Ovary (tissue), 9 donors: ENCODE data around the gene CCT6A. TPM values are rescaled to one million over a fixed set of nuclear protein-coding genes. Genes with fewer than 3 reads are reported as not detected.
"Not testable (repeated sequence)": the region's sequence is repeated elsewhere in the genome, so short reads cannot be mapped to it uniquely, and the experiment has no call there.

Experiments
- DNase-seq, 5 donors: peaks; one replicate each; pipeline ENCODE4 v3.0.0-alpha.2; 2019 to 2020
- H3K27ac ChIP-seq, 2 donors: fragments of 200-600 bp; one replicate each; pipeline versions ENCODE4 v1.5.1 to v1.8.0; 2019 to 2022
- H3K27me3 ChIP-seq: fragments of 200-600 bp; one replicate; pipeline ENCODE4 v1.8.0; 2022
- H3K36me3 ChIP-seq: fragments of 200-600 bp; sonication (generic); one replicate; pipeline ENCODE4 v1.5.1; 2019
- H3K4me1 ChIP-seq: one replicate; pipeline ENCODE4 v1.8.1; 2013; ENCODE audit warnings: mild to moderate bottlenecking, moderate library complexity; ENCODE audit not compliant: insufficient read depth
- H3K4me3 ChIP-seq: fragments of 200-600 bp; sonication (generic); one replicate; pipeline ENCODE4 v1.5.1; 2017
- H3K9me3 ChIP-seq, 2 donors: fragments of 200-600 bp in 1 of 2; sonication (generic) in 1 of 2; one replicate each; pipeline versions ENCODE4 v1.5.1 to v1.8.1; 2013 to 2019; ENCODE audit warnings: mild to moderate bottlenecking in 1 of 2, moderate library complexity in 1 of 2
- CTCF ChIP-seq, 3 donors: fragments of 450-650 bp in 2 of 3; fragments of 200-600 bp in 1 of 3; IDR thresholded peaks; one replicate each; pipeline versions ENCODE4 v1.5.1 to v1.8.0; 2016 to 2022; ENCODE audit warnings: antibody characterized with exemption in 3 of 3, mild to moderate bottlenecking in 1 of 3
- EP300 ChIP-seq: sonication (generic); formaldehyde crosslinking; IDR thresholded peaks from one replicate; pipeline ENCODE4 v1.6.1; 2017; ENCODE audit warnings: antibody characterized with exemption
- POLR2A ChIP-seq: fragments of 450-650 bp; IDR thresholded peaks from one replicate; pipeline ENCODE4 v1.6.1; 2017; ENCODE audit warnings: antibody characterized with exemption, mild to moderate bottlenecking, moderate library complexity
- WGBS, 3 donors: extraction: QIAGEN DNeasy Blood & Tissue Kit in 1 of 3; methylation state at CpG; one replicate each; pipeline versions ENCODE4 v1.1.5 to v1.1.7; 2013 to 2017; 5-methylcytosine and 5-hydroxymethylcytosine counted together
- intact Hi-C, 4 donors: fragments of 100-400 bp; cut with DNase I; formaldehyde crosslinking; loops; one replicate each; pipeline versions ENCODE4 v1.11.0 to v1.15.1; 2022 to 2023
- polyA plus RNA-seq, 2 donors: library from polyadenylated mRNA; stranded (reverse); fragments of 200-250 nt in 1 of 2; fragments of 350-450 nt in 1 of 2; fragmentation: Illumina TruSeq in 1 of 2; extraction: RNeasy Lipid Tissue Mini Kit (QIAGEN cat#74804) in 1 of 2; gene quantifications; one replicate each; pipeline ENCODE4 v1.2.3, GENCODE V29; 2013 to 2014
- total RNA-seq, 7 donors: library from RNA; depleted of rRNA in 2 of 7; stranded (reverse); fragments of >200 nt in 2 of 7; fragmentation: NEBNext Ultra II Directional in 3 of 7; extraction: Animal tissue kit (Norgen Biotek cat#: 25700) in 3 of 7; gene quantifications; one replicate each; pipeline versions ENCODE4 v1.1.0 to v1.2.4, GENCODE V29; 2016 to 2023
- donor health status: DM: no; HTN: no; CAD: no; lungs with moderate emphysema.
- donor health status: DM: no; HTN: no; CAD: no.
- donor health status: Bipolar disorder and iron deficiency.
- donor health status: DM: yes; HTN: yes; CAD: no.
- donor health status: DM: no; HTN: no; CAD: no.
- donor health status: DM: yes; HTN: yes; CAD: no.

The CCT6A gene
- total and polyA plus RNA-seq, 9 donors = 50.2 to 112 (median 78.3) TPM

DNA sequence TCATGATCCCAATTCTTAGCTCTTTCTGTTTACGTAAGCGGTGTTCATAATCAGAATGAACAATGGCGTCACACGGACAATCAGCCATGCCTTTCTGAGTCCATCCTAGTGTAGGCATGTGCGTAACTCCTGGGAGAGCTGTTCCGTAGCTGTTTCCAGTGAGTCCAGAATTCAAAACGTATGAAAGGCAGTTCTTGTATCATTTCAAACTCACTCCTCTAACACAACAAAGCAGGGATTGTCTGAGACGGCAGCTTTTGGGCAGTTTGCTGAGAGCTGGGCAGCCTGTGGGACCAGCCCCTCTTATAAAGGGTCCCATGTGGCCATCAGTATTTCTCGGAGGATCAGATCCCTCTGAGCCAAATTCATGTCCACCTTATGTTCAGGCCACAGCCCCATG is 43.7 kb upstream of the CCT6A start:
- no peaks in the 10 kb centered on the region for H3K36me3 ChIP-seq
- intact Hi-C loops = loop anchor here in 2 of 4 donors (10.0 kb wide), 1 partner anchor 67 kb away; no protein-coding TSS in a partner anchor
- WGBS, 3 donors = 89 to 90% (median 89%) methylated on average over 9 of the region's 9 CpGs

GRCh38 chr7:56009695-56010094 is 41.9 kb upstream of the CCT6A start:
- DNase-seq = no peak
- intact Hi-C loops = loop anchor here in 2 of 4 donors (10.0 kb wide), 1 partner anchor 65 kb away; no protein-coding TSS in a partner anchor
- Histone ChIP-seq H3K36me3 (no peaks in the 10 kb centered on the region), H3K4me3 (no peak overlapping the region), H3K27ac (no peak overlapping the region), H3K4me1 (peaks cover 2% of the 10 kb centered on the region), H3K27me3 (no peaks in the 10 kb centered on the region), H3K9me3 (no peaks in the 10 kb centered on the region)
- 70 to 83% (median 74%) methylated on average over 7 of the region's 7 CpGs for WGBS, 3 donors
- no peak for TF ChIP-seq EP300
- no peak for TF ChIP-seq POLR2A
- TF ChIP-seq CTCF (IDR thresholded peaks at IDR 0.05) = no peak

More for the DNA sequence above, 43.7 kb upstream of the CCT6A start:
- no peak for DNase-seq
- H3K4me3 ChIP-seq = no peak overlapping the region
- H3K4me1 ChIP-seq = peaks cover 2% of the 10 kb centered on the region
- TF ChIP-seq CTCF (IDR thresholded peaks at IDR 0.05) (no peak), EP300 (no peak), POLR2A (no peak)
- no peaks in the 10 kb centered on the region for H3K27me3 ChIP-seq
- H3K27ac ChIP-seq = no peak overlapping the region
- no peaks in the 10 kb centered on the region for H3K9me3 ChIP-seq

GRCh38 chr7:56017015-56017414 is 34.5 kb upstream of the CCT6A start:
- H3K36me3 ChIP-seq = not testable (repeated sequence)

GRCh38 chr7:56019501-56019900 is 32.1 kb upstream of the CCT6A start:
- no peak for TF ChIP-seq POLR2A
- TF ChIP-seq CTCF (IDR thresholded peaks at IDR 0.05) = no peak
- no peak for TF ChIP-seq EP300
- peak in 1 of 5 donors; percentile 19 for DNase-seq
- no peaks in the 10 kb centered on the region for H3K9me3 ChIP-seq
- no peaks in the 10 kb centered on the region for H3K36me3 ChIP-seq
- intact Hi-C loops = no loop called here
- H3K27me3 ChIP-seq = no peaks in the 10 kb centered on the region
- no peak overlapping the region for H3K4me3 ChIP-seq
- WGBS, 3 donors = 72 to 75% (median 74%) methylated on average over 9 of the region's 9 CpGs
- H3K4me1 ChIP-seq = no peaks in the 10 kb centered on the region
- H3K27ac ChIP-seq = no peak overlapping the region

More at GRCh38 chr7:56017015-56017414, 34.5 kb upstream of the CCT6A start:
- H3K9me3 ChIP-seq, intact Hi-C loops, H3K27ac ChIP-seq, DNase-seq, H3K4me1 ChIP-seq, H3K27me3 ChIP-seq, H3K4me3 ChIP-seq: not testable (repeated sequence)
- 93 to 96% (median 94%) methylated on average over 3 of the region's 3 CpGs for WGBS, 3 donors

DNA sequence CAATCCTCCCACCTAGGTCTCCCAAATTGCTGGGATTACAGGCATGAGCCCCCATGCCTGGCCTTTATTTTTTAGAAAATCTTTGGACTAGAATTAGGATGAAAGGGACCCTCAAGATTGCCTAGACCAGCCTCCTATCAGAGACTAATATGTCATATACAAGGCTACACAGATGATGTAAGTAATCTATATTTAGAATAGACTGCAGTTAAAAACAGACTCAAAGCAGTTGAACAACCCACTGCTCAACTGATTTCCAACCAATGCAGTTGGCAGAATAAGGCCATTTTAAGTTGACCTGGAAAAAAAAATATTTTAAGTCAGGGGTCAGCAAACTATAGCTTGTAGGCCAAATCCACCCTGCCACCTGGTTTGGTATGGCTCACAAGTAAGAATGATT is 28.1 kb upstream of the CCT6A start:
- no peak for DNase-seq
- TF ChIP-seq POLR2A (no peak), CTCF (IDR thresholded peaks at IDR 0.05) (no peak), EP300 (no peak)
- Histone ChIP-seq H3K36me3 (no peaks in the 10 kb centered on the region), H3K4me1 (no peaks in the 10 kb centered on the region), H3K4me3 (no peak overlapping the region), H3K9me3 (no peaks in the 10 kb centered on the region), H3K27ac (no peak overlapping the region), H3K27me3 (no peaks in the 10 kb centered on the region)
- intact Hi-C loops = no loop called here
